HG02973 (cell line): ENCODE results near the gene TNRC6C.
"Not testable (repeated sequence)": the region's sequence is repeated elsewhere in the genome, so short reads cannot be mapped to it uniquely, and the experiment has no call there.

Source experiments
- ATAC-seq: cut with Tn5 transposase; IDR thresholded peaks from one replicate; pipeline ENCODE4 v1.9.1; 2021; ENCODE audit warnings: moderate library complexity; ENCODE audit not compliant: unreplicated experiment

Gene TNRC6C

DNA sequence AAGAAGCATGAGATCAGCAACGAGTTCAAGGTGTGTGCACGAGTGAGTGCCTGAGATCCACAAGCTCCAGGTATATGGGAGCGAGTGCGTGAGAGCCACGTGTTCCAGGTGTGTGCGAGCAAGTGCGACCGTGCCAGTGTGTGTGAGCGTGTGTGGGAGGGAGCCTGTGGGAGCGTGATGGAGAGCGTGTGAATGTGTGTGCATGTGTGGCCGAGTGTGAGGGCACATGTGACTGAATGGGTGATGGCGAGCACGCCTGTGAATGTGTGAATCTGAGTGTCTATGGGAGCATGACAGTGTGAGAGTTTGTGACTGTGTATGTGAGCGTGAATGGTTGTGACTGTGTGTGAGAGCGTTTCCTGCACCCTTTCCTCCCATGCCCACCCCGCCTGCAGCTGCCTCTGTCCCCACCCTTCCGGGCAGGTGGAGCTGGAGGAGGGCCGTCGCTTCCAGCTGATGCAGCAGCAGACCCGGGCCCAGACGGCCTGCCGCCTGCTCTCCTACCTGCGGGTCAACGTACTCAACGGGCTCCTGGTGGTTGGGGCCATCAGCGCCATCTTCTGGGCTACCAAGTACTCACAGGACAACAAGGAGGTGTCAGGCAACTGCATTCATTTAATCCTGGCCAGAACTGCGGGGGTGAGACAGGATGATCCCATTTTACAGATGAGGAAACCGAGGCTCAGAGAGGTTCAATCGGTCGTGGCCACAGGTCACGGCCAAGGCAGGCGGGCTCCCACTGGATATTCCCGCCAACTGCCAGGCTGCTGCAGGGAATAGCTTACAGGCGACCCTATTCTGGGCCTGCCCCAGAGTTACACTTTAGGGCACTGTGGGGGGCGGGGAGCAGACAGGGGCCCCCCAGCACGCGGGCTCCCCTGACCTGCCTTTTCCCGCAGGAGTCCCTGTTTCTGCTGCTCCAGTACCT lies 175.7 kb downstream of the TNRC6C start:
- ATAC-seq = no peak

DNA sequence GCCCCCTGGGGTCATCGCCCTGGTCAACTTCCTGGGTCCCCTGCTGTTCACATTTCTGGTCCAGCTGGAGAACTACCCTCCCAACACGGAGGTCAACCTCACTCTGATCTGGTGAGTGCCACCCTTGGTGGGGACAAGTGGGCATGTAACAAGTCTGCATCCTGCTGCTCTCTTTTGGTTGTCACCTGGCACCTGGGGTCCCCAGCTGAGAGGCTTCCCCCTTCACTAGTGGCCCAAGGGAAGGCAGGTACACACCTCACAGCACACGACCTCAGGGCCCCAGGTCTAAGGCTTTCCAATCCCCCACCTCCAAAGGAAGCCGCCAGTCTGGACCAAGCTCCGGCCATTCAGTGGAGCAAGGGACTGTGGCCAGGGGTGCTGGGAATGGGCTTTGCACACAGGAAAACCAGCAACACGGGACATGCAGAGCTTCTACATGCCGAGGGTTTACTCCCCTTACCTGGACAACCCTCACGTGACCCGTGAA lies 176.4 kb downstream of the TNRC6C start:
- no peak for ATAC-seq

DNA sequence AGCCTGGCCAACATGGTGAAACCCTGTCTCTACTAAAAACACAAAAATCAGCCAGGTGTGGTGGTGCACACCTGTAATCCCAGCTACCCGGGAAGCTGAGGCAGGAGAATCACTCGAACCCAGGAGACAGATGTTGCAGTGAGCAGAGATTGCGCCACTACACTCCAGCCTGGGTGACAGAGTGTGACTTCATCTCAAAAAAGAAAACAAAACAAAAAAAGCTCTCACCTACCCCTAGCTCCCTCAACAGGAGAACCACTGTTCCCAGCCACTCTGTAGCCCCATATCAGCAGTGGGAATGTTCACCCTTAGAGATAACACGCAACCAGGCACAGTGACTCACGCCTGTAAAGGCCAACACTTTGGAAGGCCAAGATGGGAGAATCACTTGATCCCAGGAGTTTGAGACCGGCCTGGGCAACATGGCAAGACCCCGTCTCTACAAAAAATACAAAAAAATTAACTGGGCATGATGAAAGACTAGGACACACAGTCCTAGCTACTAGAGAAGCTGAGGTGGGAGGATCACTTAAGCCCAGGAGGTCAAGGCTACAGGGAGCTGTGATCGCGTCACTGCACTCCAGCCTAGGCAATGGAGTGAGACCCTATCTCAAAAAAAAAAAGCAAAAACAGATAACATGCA lies 177.5 kb downstream of the TNRC6C start:
- ATAC-seq = no peak

GRCh38 chr17:78137392-78138203 lies 179.1 kb downstream of the TNRC6C start:
- ATAC-seq = no peak

DNA sequence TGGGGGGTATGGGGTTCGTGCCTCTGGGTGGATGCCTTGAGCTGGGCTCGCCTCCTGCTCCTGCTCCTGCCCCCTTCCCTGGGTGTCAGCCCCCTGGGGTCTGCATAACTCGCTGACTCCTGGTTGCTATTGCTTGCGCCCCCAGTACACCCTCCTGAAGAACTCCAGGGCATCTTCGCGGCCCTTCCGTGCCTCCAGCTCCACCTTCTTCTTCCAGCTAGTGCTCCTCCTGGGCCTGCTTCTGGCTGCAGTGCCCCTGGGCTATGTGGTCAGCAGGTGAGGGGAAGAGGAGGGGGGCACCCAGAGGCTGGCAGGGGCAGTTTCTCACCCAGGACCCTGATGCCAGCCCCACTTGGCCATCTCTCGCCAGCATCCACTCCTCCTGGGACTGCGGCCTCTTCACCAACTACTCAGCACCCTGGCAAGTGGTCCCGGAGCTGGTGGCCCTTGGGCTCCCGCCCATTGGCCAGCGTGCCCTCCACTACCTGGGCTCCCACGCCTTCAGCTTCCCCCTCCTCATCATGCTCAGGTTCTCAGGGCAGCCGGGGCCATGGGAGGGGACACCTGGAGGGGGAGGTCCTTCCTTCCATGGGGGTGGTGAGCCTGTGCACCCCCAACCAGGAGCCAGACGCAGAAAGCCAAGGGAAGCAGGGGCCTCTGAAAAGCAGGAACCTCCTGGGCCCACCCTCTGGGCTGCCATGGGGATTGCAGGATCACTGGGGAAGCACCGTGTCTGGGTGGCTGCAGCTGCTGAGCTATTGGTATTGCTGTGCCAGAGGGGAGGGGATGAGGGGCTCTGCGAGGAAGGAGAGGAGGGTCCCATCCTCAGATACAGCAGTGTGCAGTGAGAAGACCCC lies 179.9 kb downstream of the TNRC6C start:
- no peak for ATAC-seq

DNA sequence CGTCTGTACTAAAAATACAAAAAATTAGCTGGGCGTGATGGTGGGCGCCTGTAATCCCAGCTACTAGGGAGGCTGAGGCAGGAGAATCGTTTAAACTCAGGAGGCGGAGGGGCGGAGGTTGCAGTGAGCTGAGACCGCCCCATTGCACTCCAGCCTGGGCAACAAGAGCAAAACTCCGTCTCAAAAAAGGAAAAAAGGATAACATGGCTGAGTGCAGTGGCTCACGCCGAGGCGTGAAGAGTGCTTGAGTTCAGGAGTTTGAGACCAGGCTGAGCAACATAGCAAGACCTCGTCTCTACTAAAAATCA lies 181.3 kb downstream of the TNRC6C start:
- ATAC-seq = not testable (repeated sequence)

DNA sequence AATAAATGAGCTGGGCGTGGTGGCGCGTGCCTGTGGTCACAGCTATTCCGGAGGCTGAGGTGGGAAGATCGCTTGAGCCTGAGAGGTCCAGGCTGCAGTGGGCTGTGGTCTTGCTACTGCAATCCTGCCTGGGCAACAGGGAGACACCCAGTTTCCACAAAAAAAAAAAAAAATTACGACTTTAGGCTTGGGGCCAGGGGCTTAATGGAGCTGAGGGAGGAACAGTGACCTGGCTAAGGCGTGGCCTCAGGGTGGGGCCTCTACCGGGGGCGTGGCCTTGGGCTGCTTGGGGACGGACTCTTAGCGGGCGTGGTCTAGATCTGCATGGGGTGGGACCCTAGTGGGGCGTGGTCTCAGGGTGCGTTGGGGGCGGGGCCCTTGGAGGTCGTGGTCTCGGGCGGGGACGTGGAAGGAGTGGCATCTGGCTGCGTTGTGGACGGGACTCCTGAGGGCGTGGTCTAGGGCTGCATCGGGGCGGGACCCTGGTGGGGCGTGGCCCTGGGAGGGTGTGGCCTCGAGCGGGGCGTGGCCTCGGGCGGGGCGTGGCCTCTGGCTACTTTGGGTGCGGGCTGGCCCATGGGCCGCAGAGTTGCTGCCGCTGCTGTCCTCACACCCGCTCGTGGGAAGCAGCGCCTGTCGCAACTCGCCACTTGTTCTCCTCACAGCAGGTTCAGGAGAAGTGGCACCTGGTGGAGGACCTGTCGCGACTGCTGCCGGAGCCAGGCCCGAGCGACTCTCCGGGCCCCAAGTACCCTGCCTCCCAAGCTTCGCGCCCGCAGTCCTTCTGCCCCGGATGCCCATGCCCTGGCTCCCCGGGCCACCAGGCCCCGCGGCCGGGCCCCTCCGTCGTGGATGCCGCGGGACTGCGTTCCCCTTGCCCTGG lies 181.9 kb downstream of the TNRC6C start:
- ATAC-seq = peak; percentile 67

DNA sequence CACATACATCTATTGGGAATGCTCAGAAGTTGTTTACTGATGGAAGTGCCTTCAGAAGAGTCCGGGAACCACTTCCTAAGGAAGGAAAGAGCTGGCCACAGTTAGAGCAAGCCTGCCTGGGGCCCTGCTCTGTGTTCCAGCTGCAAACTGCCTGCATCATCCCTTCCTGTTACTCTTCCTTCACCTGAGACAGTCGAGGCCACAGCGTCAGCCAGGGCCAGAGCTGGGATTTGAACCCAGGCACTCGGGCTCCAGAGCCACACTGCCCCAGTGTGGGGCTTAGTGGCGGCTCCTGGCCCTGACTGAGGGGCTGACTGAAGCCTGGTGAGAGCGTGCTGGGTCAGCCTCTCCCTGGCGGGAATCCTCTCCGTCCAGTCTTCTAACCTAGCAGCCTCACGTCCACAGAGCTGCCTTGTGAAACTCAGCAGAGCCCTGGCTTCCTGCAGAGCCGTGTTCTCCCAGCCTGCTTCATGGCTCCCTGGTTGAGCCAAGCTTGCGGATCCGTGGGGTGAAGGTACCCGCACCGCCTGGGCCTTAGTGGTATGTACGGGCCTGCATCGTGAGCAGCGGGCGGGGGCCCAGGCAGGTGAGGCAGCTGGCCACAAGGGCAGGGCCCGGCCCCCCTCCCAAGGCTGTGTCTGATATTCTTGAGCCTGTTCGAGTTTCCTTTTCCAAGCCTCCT lies 183.1 kb downstream of the TNRC6C start:
- ATAC-seq = no peak

DNA sequence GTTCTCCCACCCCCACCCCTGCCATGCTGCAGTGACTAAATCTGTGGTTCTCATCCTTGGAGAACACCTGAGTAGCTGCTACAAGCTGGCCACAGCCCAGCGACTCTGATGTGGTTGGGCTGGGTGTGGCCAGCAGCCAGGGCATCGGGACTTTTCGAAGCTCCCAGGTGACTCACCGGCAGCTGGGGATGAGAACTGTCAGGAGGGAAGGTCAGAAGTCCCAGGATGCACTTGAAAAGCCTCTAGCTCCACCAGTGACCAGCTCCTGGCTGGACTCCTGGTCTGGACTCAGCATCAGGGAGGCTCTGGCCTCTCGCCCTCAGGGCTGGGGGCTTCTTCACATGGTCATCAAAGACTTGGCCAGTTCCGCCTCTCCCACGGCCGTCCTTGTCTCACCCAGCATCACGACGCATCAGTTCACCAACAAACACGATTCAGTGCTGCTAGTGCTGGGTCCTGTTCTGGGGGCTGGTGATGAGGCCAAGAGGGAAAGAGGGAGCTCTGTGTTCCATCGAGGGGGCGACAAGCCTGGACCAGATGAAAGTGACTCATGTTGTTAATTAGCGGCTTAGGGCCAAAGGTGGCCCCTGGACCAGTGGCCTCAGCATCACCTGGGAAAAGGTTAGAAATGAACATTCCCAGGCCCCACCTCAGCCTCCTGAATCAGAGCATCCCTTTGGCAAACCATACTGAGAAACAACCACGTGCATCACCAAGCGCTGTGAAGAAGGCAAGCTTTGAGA lies 183.8 kb downstream of the TNRC6C start:
- no peak for ATAC-seq

- ATAC-seq = no peak
Measured at GRCh38 chr17:78143214-78144146, 185.0 kb downstream of the TNRC6C start.

- ATAC-seq = no peak
Measured at GRCh38 chr17:78144147-78144719, 185.7 kb downstream of the TNRC6C start.

DNA sequence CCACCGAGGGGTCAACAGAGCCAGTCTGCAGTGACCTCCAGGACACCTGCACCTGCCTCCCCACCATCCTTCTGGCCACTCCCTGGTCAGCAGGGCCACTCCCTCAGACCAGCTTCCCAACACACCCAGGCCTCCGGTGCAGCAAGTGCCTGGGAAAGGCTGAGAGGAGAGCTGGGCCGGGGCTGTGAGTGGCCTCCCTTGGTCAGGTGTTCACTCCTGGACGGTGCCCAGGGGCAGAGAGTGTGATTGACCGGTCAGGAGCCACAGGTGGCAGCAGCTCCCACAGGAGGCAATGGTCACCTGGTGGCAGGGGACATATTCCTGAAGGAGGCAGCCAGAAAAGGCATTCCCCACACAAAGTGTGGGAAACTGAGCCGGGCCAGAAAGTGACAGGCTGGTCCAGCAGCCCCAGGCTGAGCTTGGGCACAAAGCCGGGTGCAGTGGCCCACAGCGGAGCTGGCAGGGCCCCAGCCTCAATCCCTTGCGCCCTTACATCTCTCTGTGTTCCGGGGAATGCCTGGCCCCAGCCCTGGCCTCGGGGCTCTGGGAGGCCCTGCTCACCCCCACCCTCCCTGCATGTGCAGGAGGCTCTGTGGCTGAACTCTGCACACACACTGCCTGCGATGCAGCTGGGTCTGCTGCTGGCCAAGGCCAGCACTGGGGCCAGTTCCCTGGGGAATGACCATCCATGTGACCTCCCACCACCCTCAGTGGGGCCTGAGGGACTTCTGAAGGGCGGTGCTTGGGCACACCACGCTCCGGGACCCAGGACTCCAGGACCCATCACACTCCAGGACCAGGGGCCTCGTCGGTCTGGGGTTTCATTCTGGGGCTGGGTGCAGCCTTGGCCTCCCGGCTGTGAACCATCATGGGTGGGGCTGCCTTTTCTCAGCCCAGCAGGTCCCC lies 186.5 kb downstream of the TNRC6C start:
- ATAC-seq = no peak

DNA sequence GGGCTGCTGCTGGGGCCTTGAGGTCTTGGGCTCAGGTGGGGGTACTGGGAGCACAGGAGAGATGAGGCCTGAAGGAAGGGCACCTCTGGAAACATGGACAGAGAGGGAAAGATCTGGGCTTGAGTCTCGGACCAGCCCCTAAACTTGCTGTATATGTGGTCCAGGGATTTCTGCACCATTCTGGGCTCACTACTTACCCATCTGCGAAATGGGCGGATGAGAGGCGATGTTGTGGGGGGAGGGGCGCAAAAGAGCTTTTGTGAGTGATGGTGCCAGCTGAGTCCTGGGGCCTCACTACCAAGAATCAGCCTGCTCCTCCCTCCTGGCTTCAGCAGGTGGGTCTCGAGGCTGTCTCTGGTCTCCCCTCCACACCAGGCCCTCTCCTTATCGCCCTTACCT lies 188.0 kb downstream of the TNRC6C start:
- ATAC-seq = no peak

GRCh38 chr17:78146881-78147280 lies 188.4 kb downstream of the TNRC6C start:
- ATAC-seq = peak; percentile 3

GRCh38 chr17:78147315-78147998 lies 189.0 kb downstream of the TNRC6C start:
- peak; percentile 38 for ATAC-seq
